WTC11 (cell line): Measurements from ENCODE around the gene DNAH7. TPM values are rescaled to one million over a fixed set of nuclear protein-coding genes. Genes with fewer than 3 reads are reported as not detected.

ENCODE experiments used
- ATAC-seq: fragments of 200-7000 bp; cut with Tn5 transposase; 2 replicates; pipeline ENCODE4 v1.10.0; 2021; ENCODE audit warnings: mild to moderate bottlenecking, moderate library complexity
- CTCF ChIA-PET: fragments of 300-600 bp; sonication (Branson Sonifier 250); formaldehyde crosslinking; loops from one replicate; lab custom pipeline; 2021; ENCODE audit warnings: antibody characterized with exemption; lab: Charles Lee
- POLR2A ChIA-PET: fragments of 350-600 bp; sonication (Branson Sonifier 250); formaldehyde crosslinking; loops from one replicate; lab custom pipeline; 2021; ENCODE audit warnings: antibody characterized with exemption; lab: Charles Lee
- DNase-seq: peaks from one replicate; pipeline ENCODE4 v3.0.0; 2021; ENCODE audit warnings: low spot score
- H3K27ac Mint-ChIP-seq: 2 replicates; pipeline ENCODE4 v1.8.0; 2021; ENCODE audit warnings: mixed read lengths
- H3K27me3 Mint-ChIP-seq: 2 replicates; pipeline ENCODE4 v1.8.0; 2021; ENCODE audit warnings: low read depth, mild to moderate bottlenecking, moderate library complexity, mixed read lengths
- H3K36me3 Mint-ChIP-seq: 2 replicates; pipeline ENCODE4 v1.8.0; 2021; ENCODE audit warnings: mixed read lengths
- H3K4me1 Mint-ChIP-seq: 2 replicates; pipeline ENCODE4 v1.8.0; 2022; ENCODE audit warnings: mixed read lengths
- H3K4me3 Mint-ChIP-seq: 2 replicates; pipeline ENCODE4 v1.8.0; 2021; ENCODE audit warnings: mild to moderate bottlenecking, moderate library complexity, mixed read lengths
- H3K9me3 Mint-ChIP-seq: 2 replicates; pipeline ENCODE4 v1.8.0; 2021; ENCODE audit warnings: mixed read lengths
- ATF1 ChIP-seq: sonication (generic); formaldehyde crosslinking; IDR thresholded peaks from 2 replicates; pipeline ENCODE4 v1.8.1; 2023; ENCODE audit warnings: mild to moderate bottlenecking, moderate library complexity, missing genetic modification reagents
- CBFB ChIP-seq: sonication (generic); formaldehyde crosslinking; IDR thresholded peaks from 2 replicates; pipeline ENCODE4 v1.8.1; 2022; ENCODE audit warnings: mild to moderate bottlenecking, low read depth, missing genetic modification reagents
- CTCF ChIP-seq: fragments of 200-600 bp; IDR thresholded peaks from 2 replicates; pipeline ENCODE4 v1.8.0; 2022; ENCODE audit warnings: antibody characterized with exemption
- E2F1 ChIP-seq: sonication (generic); formaldehyde crosslinking; IDR thresholded peaks from 2 replicates; pipeline ENCODE4 v1.8.0; 2022; ENCODE audit warnings: mild to moderate bottlenecking, missing genetic modification reagents
- EMX1 ChIP-seq: fragments of 250-450 bp; sonication (Bioruptor Pico); IDR thresholded peaks from 2 replicates; pipeline ENCODE4 v1.8.0; 2021; ENCODE audit warnings: mild to moderate bottlenecking
- ERG ChIP-seq: fragments of 250-450 bp; sonication (Bioruptor Pico); IDR thresholded peaks from 2 replicates; pipeline ENCODE4 v1.8.0; 2021; ENCODE audit warnings: mild to moderate bottlenecking
- FOXP1 ChIP-seq: sonication (generic); formaldehyde crosslinking; IDR thresholded peaks from 2 replicates; pipeline ENCODE4 v1.8.0; 2022; ENCODE audit warnings: missing genetic modification reagents, mild to moderate bottlenecking, moderate library complexity, borderline replicate concordance
- GRHL2 ChIP-seq: fragments of 250-450 bp; sonication (Bioruptor Pico); IDR thresholded peaks from 2 replicates; pipeline ENCODE4 v1.8.0; 2022; ENCODE audit warnings: mild to moderate bottlenecking, moderate library complexity; ENCODE audit not compliant: insufficient replicate concordance, severe bottlenecking
- IRF1 ChIP-seq: sonication (generic); formaldehyde crosslinking; IDR thresholded peaks from 2 replicates; pipeline ENCODE4 v1.8.0; 2023; ENCODE audit warnings: missing genetic modification reagents
- JUN ChIP-seq: sonication (generic); formaldehyde crosslinking; IDR thresholded peaks from 2 replicates; pipeline ENCODE4 v1.8.0; 2023; ENCODE audit warnings: mild to moderate bottlenecking, missing genetic modification reagents
- RELA ChIP-seq: sonication (generic); formaldehyde crosslinking; IDR thresholded peaks from 2 replicates; pipeline ENCODE4 v1.8.1; 2022; ENCODE audit warnings: missing genetic modification reagents, mild to moderate bottlenecking, borderline replicate concordance
- SOX15 ChIP-seq: fragments of 250-450 bp; sonication (Bioruptor Pico); IDR thresholded peaks from 2 replicates; pipeline ENCODE4 v1.9.0; 2021; ENCODE audit warnings: mild to moderate bottlenecking
- SP1 ChIP-seq: sonication (generic); formaldehyde crosslinking; conservative IDR thresholded peaks from 2 replicates; pipeline ENCODE4 v1.8.1; 2022; ENCODE audit warnings: missing genetic modification reagents
- STAT6 ChIP-seq: sonication (generic); formaldehyde crosslinking; conservative IDR thresholded peaks from 2 replicates; pipeline ENCODE4 v1.8.1; 2023; ENCODE audit warnings: mild to moderate bottlenecking, low read depth, missing genetic modification reagents, moderate library complexity
- USF2 ChIP-seq: sonication (generic); formaldehyde crosslinking; IDR thresholded peaks from 2 replicates; pipeline ENCODE4 v1.8.1; 2023; ENCODE audit warnings: mild to moderate bottlenecking, missing genetic modification reagents, moderate library complexity
- ZNF219 ChIP-seq: sonication (generic); formaldehyde crosslinking; IDR thresholded peaks from 2 replicates; pipeline ENCODE4 v1.8.0; 2023; ENCODE audit warnings: missing genetic modification reagents, mild to moderate bottlenecking, borderline replicate concordance
- ZNF423 ChIP-seq: fragments of 250-450 bp; sonication (Bioruptor Pico); IDR thresholded peaks from 2 replicates; pipeline ENCODE4 v2.1.2; 2022; ENCODE audit warnings: mild to moderate bottlenecking, moderate library complexity
- ZNF425 ChIP-seq: fragments of 250-450 bp; sonication (Bioruptor Pico); conservative IDR thresholded peaks from 2 replicates; pipeline ENCODE4 v1.9.0; 2021; ENCODE audit warnings: mild to moderate bottlenecking
- ZSCAN18 ChIP-seq: fragments of 250-450 bp; sonication (Bioruptor Pico); IDR thresholded peaks from 2 replicates; pipeline ENCODE4 v2.1.2; 2022; ENCODE audit warnings: mild to moderate bottlenecking, moderate library complexity
- total RNA-seq: library from RNA; stranded (reverse); gene quantifications from 3 replicates; pipeline ENCODE4 v1.2.3, GENCODE V29; 2021

The DNAH7 gene
- total RNA-seq, 1 experiment from 2014 or later: 0.04 TPM

GRCh38 chr2:195830968-195831950, 237.4 kb downstream of the DNAH7 start:
- H3K9me3 Mint-ChIP-seq: no peaks in the 10 kb centered on the region
- ChIA-PET POLR2A (no interaction called here), CTCF (no interaction called here)
- peaks cover 14% of the 10 kb centered on the region for H3K4me1 Mint-ChIP-seq
- no peak overlapping the region for H3K4me3 Mint-ChIP-seq
- H3K27me3 Mint-ChIP-seq: no peaks in the 10 kb centered on the region
- DNase-seq (no peak), ATAC-seq (no peak; the same call in 1 of the 2 replicates)
- no peaks in the 10 kb centered on the region for H3K36me3 Mint-ChIP-seq
- H3K27ac Mint-ChIP-seq: no peak overlapping the region
- TF ChIP-seq GRHL2 (no peak), ZNF425 (CRISPR knock-in tag) (no peak), CTCF (no peak), E2F1 (CRISPR knock-in tag) (no peak), SP1 (CRISPR knock-in tag) (no peak), EMX1 (CRISPR knock-in tag) (no peak), IRF1 (CRISPR knock-in tag) (no peak), ZSCAN18 (CRISPR knock-in tag) (no peak), RELA (CRISPR knock-in tag) (no peak), USF2 (CRISPR knock-in tag) (no peak), JUN (CRISPR knock-in tag) (no peak), CBFB (CRISPR knock-in tag) (no peak), FOXP1 (no peak)

- H3K27me3 Mint-ChIP-seq: no peaks in the 10 kb centered on the region
- ChIA-PET POLR2A (no interaction called here), CTCF (no interaction called here)
- no peak for TF ChIP-seq ZNF423 (CRISPR knock-in tag)
- TF ChIP-seq SOX15 (CRISPR knock-in tag): no peak
- TF ChIP-seq STAT6 (CRISPR knock-in tag): no peak
- no peak for TF ChIP-seq ZNF219
- no peak for TF ChIP-seq ATF1 (CRISPR knock-in tag)
- no peak for TF ChIP-seq ERG (CRISPR knock-in tag)
Measured at GRCh38 chr2:195824478-195824877, 244.2 kb downstream of the DNAH7 start.

More at GRCh38 chr2:195824478-195824877, 244.2 kb downstream of the DNAH7 start:
- H3K27ac Mint-ChIP-seq: no peak overlapping the region
- no peak for DNase-seq
- no peak for ATAC-seq
- peaks cover 8% of the 10 kb centered on the region; the same call in 1 of the 2 replicates for H3K4me1 Mint-ChIP-seq
- H3K9me3 Mint-ChIP-seq: no peaks in the 10 kb centered on the region
- no peaks in the 10 kb centered on the region for H3K36me3 Mint-ChIP-seq
- no peak overlapping the region for H3K4me3 Mint-ChIP-seq
